Progenitor cell of endocrine pancreas (in vitro differentiated cells): Measurements from ENCODE around the gene GPS1. TPM values are rescaled to one million over a fixed set of nuclear protein-coding genes. Genes with fewer than 3 reads are reported as not detected.
"Not testable (repeated sequence)": the region's sequence is repeated elsewhere in the genome, so short reads cannot be mapped to it uniquely, and the experiment has no call there.

Source experiments
- DNase-seq: peaks from one replicate; pipeline ENCODE4 v3.0.0; 2021; ENCODE audit warnings: low spot score; ENCODE audit not compliant: unreplicated experiment
- H3K27ac Mint-ChIP-seq: 2 replicates; pipeline ENCODE4 v1.8.0; 2021; ENCODE audit warnings: mild to moderate bottlenecking, moderate library complexity, mixed read lengths
- H3K27me3 Mint-ChIP-seq: 2 replicates; pipeline ENCODE4 v1.8.0; 2021; ENCODE audit warnings: mixed read lengths
- H3K36me3 Mint-ChIP-seq: 2 replicates; pipeline ENCODE4 v1.8.0; 2022; ENCODE audit warnings: mixed read lengths; ENCODE audit not compliant: insufficient read depth
- H3K4me1 Mint-ChIP-seq: 2 replicates; pipeline ENCODE4 v1.8.0; 2021; ENCODE audit warnings: low read depth, mixed read lengths
- H3K4me3 Mint-ChIP-seq: 2 replicates; pipeline ENCODE4 v1.8.0; 2021; ENCODE audit warnings: low read depth, mild to moderate bottlenecking, moderate library complexity, mixed read lengths
- H3K9me3 Mint-ChIP-seq: 2 replicates; pipeline ENCODE4 v1.8.0; 2021; ENCODE audit warnings: low read depth, mixed read lengths
- total RNA-seq: library from RNA; stranded (reverse); gene quantifications from 2 replicates; pipeline ENCODE4 v1.2.1, GENCODE V29; 2021
- TF ChIP-seq, protein P1 (sequence below): fragments of 200-600 bp; sonication (generic); IDR thresholded peaks from one replicate; pipeline ENCODE4 v1.5.0; 2021; ENCODE audit warnings: antibody characterized with exemption, mild to moderate bottlenecking; ENCODE audit not compliant: unreplicated experiment

The GPS1 gene
- total RNA-seq, 1 donor from 2014 or later: 137 TPM

DNA sequence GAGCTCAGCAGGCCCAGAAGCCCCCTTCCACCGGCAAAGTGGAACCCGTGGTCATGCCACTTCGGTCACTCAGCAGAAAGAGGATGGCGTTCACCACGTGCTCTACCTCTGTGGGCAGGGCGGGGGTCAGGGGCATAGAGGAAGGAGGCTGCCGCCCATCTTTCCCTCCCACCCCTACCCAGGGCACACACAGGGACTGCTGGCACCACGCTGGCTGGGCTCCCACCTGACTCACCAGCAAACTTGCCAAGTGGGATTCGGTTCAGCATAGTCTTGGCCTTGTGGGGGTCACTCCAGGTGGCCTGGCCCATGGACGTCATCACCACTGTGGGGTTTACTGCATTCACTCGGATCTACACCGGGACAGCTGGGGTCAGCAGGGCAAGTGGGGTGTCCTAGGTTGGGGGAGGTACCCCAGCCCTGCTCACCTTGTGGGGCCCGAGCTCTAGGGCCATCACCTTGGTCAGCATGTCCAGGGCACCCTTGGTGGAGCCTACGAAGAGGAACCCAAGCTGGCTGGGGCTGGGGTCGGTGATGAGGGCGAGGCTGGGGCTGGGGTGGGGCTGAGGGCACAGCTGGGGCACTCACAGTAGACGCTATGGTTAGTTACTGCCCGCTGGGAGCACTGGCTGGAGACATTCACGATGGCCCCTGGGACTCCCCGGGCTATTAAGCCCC is 15.6 kb upstream of the GPS1 start:
- H3K36me3 Mint-ChIP-seq: peaks cover 7% of the 10 kb centered on the region
- H3K27ac Mint-ChIP-seq: no peak overlapping the region
- TF ChIP-seq, protein P1, sequence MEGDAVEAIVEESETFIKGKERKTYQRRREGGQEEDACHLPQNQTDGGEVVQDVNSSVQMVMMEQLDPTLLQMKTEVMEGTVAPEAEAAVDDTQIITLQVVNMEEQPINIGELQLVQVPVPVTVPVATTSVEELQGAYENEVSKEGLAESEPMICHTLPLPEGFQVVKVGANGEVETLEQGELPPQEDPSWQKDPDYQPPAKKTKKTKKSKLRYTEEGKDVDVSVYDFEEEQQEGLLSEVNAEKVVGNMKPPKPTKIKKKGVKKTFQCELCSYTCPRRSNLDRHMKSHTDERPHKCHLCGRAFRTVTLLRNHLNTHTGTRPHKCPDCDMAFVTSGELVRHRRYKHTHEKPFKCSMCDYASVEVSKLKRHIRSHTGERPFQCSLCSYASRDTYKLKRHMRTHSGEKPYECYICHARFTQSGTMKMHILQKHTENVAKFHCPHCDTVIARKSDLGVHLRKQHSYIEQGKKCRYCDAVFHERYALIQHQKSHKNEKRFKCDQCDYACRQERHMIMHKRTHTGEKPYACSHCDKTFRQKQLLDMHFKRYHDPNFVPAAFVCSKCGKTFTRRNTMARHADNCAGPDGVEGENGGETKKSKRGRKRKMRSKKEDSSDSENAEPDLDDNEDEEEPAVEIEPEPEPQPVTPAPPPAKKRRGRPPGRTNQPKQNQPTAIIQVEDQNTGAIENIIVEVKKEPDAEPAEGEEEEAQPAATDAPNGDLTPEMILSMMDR: no peak
- no peak for DNase-seq
- H3K9me3 Mint-ChIP-seq: no peaks in the 10 kb centered on the region
- H3K4me1 Mint-ChIP-seq: peaks cover 4% of the 10 kb centered on the region
- peaks cover 17% of the 10 kb centered on the region for H3K27me3 Mint-ChIP-seq
- peak overlapping the region; percentile 75 for H3K4me3 Mint-ChIP-seq

DNA sequence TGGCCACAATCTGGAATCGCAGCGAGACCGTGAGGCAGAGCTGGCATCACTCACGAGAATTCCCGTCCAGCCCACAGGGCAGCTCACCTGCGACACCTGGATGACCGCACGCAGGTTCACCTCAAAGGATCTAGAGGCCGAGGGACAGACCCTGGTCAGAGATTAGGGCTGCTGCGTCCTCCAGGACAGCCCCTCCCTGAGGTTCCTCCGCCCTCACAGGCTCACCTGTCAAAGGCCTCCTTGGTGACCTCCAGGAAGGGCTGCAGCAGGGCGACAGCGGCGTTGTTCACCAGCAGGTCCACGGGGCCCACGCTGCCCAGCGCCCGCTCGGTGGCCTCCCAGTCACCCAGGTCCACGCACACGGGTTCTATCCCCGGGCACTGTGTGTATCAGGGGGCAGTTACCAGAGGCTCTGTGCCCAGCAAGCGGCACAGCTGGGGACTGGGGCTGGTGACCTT is 15.0 kb upstream of the GPS1 start:
- Mint-ChIP-seq H3K27ac (no peak overlapping the region), H3K9me3 (no peaks in the 10 kb centered on the region), H3K4me1 (peaks cover 4% of the 10 kb centered on the region), H3K4me3 (peak overlapping the region; percentile 75), H3K36me3 (peaks cover 7% of the 10 kb centered on the region), H3K27me3 (peaks cover 21% of the 10 kb centered on the region)
- DNase-seq: no peak
- TF ChIP-seq, protein P1: no peak

DNA sequence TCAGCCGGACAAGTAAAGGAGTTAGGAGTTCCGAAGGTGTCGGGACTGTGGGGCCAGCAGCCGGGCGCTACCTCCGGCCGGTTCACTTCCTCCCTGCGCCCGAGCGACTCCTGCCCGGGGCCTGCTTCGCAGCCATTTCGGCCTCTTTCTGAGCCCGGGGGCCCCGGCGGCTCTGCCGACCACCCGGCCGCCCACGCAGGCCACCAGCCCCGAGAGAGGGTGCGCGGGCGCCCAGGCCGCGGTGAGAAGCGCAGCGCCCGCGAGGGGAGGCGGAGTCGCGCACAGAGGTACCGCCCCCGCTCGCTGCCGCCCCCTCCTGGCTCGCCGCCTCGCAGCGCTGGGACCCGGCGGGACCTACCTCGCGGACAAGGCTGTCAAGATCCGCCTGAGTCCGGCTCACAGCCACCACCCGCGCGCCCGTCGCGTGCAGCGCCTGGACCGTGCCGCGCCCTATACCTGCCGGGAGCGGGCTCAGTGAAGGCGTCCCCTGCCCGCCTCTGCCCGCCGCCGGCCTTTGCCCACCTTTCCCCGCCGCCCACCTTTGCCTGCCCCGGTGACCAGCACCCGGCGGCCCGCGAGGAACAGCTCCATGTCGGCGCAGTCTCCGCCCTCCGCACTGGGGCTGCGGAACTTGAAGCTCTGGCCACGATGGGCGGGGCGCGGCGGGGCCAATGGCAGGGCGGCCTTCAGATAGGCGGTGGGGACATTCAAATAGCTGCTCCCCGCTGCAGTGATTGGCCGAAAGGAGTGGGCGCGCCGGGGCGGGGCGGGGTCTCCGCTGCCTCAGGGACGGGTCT is 14.4 kb upstream of the GPS1 start, which contains the start of gene DCXR:
Gene DCXR (minus strand): TSS at position 606 of the 797 bp plus-strand sequence. CDS start 15 bp downstream, at position 591.
- Mint-ChIP-seq H3K9me3 (no peaks in the 10 kb centered on the region), H3K27ac (peak within 1 kb of the TSS; percentile 92)

DNA sequence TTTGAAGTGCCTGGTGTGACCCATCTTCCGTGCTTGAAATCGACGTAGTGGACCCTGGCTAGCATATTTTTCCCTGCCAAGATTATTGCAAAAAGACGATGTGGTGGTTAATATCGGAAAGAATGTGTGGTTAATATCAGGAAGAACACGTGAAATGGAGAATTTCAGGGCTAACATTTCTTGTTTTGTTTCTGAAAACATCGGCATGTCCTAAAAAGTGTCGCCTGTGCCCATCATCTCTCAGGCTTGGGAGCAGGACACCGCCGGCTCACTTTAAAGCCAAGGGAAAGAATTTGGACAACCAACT is 13.9 kb upstream of the GPS1 start:
- no peaks in the 10 kb centered on the region for H3K9me3 Mint-ChIP-seq
- H3K27me3 Mint-ChIP-seq: peaks cover 20% of the 10 kb centered on the region
- H3K36me3 Mint-ChIP-seq: peaks cover 7% of the 10 kb centered on the region
- TF ChIP-seq, protein P1: no peak
- DNase-seq: no peak
- H3K27ac Mint-ChIP-seq: peak overlapping the region; percentile 92
- H3K4me3 Mint-ChIP-seq: peak overlapping the region; percentile 75
- peaks cover 4% of the 10 kb centered on the region for H3K4me1 Mint-ChIP-seq

More for the DNA sequence above, 14.4 kb upstream of the GPS1 start, which contains the start of gene DCXR:
- H3K27me3 Mint-ChIP-seq: peaks cover 21% of the 10 kb centered on the region
- peak; percentile 93 for DNase-seq
- H3K4me1 Mint-ChIP-seq: peaks cover 4% of the 10 kb centered on the region
- TF ChIP-seq, protein P1: peak; percentile 87
- H3K36me3 Mint-ChIP-seq: peaks cover 7% of the 10 kb centered on the region
- peak within 1 kb of the TSS; percentile 75 for H3K4me3 Mint-ChIP-seq

DNA sequence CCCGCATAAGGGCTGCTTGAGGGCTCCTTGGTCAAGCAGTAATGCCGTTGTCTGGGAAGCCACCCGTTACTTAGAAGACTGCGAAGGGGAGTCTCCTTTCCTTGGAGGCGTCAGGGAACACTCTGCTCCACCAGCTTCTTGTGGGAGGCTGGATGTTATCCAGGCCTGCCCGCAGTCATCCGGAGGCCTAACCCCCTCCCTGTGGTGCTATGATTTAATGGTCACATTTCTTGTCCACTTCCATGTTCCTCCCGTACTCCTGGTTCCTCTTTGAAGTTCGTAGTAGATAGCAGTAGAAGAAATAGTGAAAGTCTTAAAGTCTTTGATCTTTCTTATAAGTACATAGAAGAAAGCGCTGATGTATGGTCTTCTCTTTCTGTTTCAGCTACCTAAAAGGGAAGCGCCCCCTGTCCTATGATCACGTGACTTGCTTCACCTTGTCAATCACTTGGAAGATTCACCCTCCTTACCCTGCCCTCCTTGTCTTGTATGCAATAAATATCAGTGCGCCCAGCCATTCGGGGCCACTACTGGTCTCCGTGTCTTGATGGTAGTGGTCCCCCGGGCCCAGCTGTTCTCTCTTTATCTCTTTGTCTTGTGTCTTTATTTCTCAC is 12.8 kb upstream of the GPS1 start:
- not testable (repeated sequence) for H3K4me3 Mint-ChIP-seq, H3K27ac Mint-ChIP-seq, H3K36me3 Mint-ChIP-seq, H3K9me3 Mint-ChIP-seq, DNase-seq, H3K4me1 Mint-ChIP-seq
- H3K27me3 Mint-ChIP-seq: peaks cover 19% of the 10 kb centered on the region
